ENCODE data around the gene GCSAML. TPM values are rescaled to one million over a fixed set of nuclear protein-coding genes. Genes with fewer than 3 reads are reported as not detected.

The GCSAML gene
- total RNA-seq, 1 experiment from 2014 or later = not detected

GRCh38 chr1:247613405-247613804 is 64.5 kb downstream of the GCSAML start:
- TF ChIP-seq CEBPB (IDR thresholded peaks at IDR 0.05; ENCODE audit: low read depth) (no peak), FOSL1 (IDR thresholded peaks at IDR 0.05; ENCODE audit: low read depth) (no peak), ZFX (IDR thresholded peaks at IDR 0.05) (no peak), ATF3 (IDR thresholded peaks at IDR 0.05) (no peak), CBX3 (IDR thresholded peaks at IDR 0.05; ENCODE audit: low read depth) (no peak), MAX (IDR thresholded peaks at IDR 0.05) (no peak), RAD21 (IDR thresholded peaks at IDR 0.05; ENCODE audit: low read depth) (no peak), YY1 (IDR thresholded peaks at IDR 0.05; ENCODE audit: extremely low read depth, insufficient replicate concordance, low read depth, low read length) (no peak), EZH2 (IDR thresholded peaks at IDR 0.05) (no peak), JUND (IDR thresholded peaks at IDR 0.05) (no peak), POLR2A (IDR thresholded peaks at IDR 0.05; ENCODE audit: borderline replicate concordance, extremely low read depth, insufficient read depth, insufficient read length) (no peak)
- TF ChIP-seq, protein P1, sequence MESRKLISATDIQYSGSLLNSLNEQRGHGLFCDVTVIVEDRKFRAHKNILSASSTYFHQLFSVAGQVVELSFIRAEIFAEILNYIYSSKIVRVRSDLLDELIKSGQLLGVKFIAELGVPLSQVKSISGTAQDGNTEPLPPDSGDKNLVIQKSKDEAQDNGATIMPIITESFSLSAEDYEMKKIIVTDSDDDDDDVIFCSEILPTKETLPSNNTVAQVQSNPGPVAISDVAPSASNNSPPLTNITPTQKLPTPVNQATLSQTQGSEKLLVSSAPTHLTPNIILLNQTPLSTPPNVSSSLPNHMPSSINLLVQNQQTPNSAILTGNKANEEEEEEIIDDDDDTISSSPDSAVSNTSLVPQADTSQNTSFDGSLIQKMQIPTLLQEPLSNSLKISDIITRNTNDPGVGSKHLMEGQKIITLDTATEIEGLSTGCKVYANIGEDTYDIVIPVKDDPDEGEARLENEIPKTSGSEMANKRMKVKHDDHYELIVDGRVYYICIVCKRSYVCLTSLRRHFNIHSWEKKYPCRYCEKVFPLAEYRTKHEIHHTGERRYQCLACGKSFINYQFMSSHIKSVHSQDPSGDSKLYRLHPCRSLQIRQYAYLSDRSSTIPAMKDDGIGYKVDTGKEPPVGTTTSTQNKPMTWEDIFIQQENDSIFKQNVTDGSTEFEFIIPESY (IDR thresholded peaks at IDR 0.05; ENCODE audit: extremely low read depth, insufficient replicate concordance, low read length) = no peak
- TF ChIP-seq, protein P2, sequence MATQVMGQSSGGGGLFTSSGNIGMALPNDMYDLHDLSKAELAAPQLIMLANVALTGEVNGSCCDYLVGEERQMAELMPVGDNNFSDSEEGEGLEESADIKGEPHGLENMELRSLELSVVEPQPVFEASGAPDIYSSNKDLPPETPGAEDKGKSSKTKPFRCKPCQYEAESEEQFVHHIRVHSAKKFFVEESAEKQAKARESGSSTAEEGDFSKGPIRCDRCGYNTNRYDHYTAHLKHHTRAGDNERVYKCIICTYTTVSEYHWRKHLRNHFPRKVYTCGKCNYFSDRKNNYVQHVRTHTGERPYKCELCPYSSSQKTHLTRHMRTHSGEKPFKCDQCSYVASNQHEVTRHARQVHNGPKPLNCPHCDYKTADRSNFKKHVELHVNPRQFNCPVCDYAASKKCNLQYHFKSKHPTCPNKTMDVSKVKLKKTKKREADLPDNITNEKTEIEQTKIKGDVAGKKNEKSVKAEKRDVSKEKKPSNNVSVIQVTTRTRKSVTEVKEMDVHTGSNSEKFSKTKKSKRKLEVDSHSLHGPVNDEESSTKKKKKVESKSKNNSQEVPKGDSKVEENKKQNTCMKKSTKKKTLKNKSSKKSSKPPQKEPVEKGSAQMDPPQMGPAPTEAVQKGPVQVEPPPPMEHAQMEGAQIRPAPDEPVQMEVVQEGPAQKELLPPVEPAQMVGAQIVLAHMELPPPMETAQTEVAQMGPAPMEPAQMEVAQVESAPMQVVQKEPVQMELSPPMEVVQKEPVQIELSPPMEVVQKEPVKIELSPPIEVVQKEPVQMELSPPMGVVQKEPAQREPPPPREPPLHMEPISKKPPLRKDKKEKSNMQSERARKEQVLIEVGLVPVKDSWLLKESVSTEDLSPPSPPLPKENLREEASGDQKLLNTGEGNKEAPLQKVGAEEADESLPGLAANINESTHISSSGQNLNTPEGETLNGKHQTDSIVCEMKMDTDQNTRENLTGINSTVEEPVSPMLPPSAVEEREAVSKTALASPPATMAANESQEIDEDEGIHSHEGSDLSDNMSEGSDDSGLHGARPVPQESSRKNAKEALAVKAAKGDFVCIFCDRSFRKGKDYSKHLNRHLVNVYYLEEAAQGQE (IDR thresholded peaks at IDR 0.05; ENCODE audit: low read depth) = no peak
- H3K4me1 ChIP-seq (ENCODE audit: control insufficient read depth in 1 of 2, insufficient read depth in 2 of 2, low read length in 2 of 2) = no peaks in the 10 kb centered on the region
- ATAC-seq (no peak), DNase-seq (ENCODE audit: low read depth, low spot score) (no peak)
- no TSS peak for BruUV-seq (replicated peaks)
- CTCF ChIA-PET = no interaction called here
- intact Hi-C loops (cut with micrococcal nuclease) = no loop called here
- no peaks in the 10 kb centered on the region for H3K36me3 ChIP-seq (ENCODE audit: control insufficient read depth in 1 of 2, insufficient read depth in 2 of 2, low read length in 2 of 2)
- H4K20me1 ChIP-seq (ENCODE audit: insufficient read depth) = no peaks in the 10 kb centered on the region
- no peak overlapping the region for H3K4me2 ChIP-seq (ENCODE audit: low read length)
- RAD21 ChIA-PET (ENCODE audit: low non-redundant PET in 1 of 2, low total read pairs in 2 of 2, uncharacterized antibody in 2 of 2, unreplicated experiment in 2 of 2) = no interaction called here
- no peaks in the 10 kb centered on the region for H3K79me2 ChIP-seq (ENCODE audit: insufficient read depth, low read length)
- H3K9me3 ChIP-seq (ENCODE audit: control insufficient read depth in 1 of 2, insufficient read depth in 1 of 2, low read depth in 1 of 2, low read length in 2 of 2) = no peaks in the 10 kb centered on the region; a peak in 1 of 4 replicates
- no peak overlapping the region for H3K27ac ChIP-seq (ENCODE audit: low read depth, low read length)
- H3K4me3 ChIP-seq (replicated peaks in 1 of 2; ENCODE audit: low read depth in 1 of 2, low read length in 2 of 2) = no peak overlapping the region
- POLR2A ChIA-PET = no interaction called here
- no peaks in the 10 kb centered on the region for H3K9me2 ChIP-seq (ENCODE audit: insufficient read depth)
- no peak overlapping the region for H3K9ac ChIP-seq (ENCODE audit: low read length)
- no peak overlapping the region for H2AFZ ChIP-seq (ENCODE audit: low read depth, low read length, poor library complexity, severe bottlenecking)
- H3K27me3 ChIP-seq (ENCODE audit: insufficient read depth, low read length) = no peaks in the 10 kb centered on the region

Data from HCT116 (cell line).